Uterus (tissue), 4 donors: ENCODE data around the gene SIDT1. TPM values are rescaled to one million over a fixed set of nuclear protein-coding genes. Genes with fewer than 3 reads are reported as not detected.
A peak's percentile ranks its signal among the peaks of the same experiment; 100 is the strongest.

ENCODE experiments used
- DNase-seq, 2 donors: peaks; one replicate each; pipeline ENCODE4 v3.0.0-alpha.2; 2019 to 2020
- H3K27ac ChIP-seq, 2 donors: fragments of 200-600 bp; sonication (generic); 1 replicate in 1 of 2; 2 replicates in 1 of 2; pipeline ENCODE4 v1.5.1; 2016 to 2018
- H3K27me3 ChIP-seq, 2 donors: fragments of 200-600 bp; sonication (generic); one replicate each; pipeline ENCODE4 v1.5.1; 2018 to 2019; ENCODE audit warnings: control low read depth in 1 of 2
- H3K36me3 ChIP-seq, 2 donors: fragments of 200-600 bp; sonication (generic); one replicate each; pipeline ENCODE4 v1.5.1; 2019; ENCODE audit warnings: control low read depth in 1 of 2
- H3K4me1 ChIP-seq, 2 donors: fragments of 200-600 bp; sonication (generic); one replicate each; pipeline ENCODE4 v1.5.1; 2018 to 2019; ENCODE audit warnings: control low read depth in 1 of 2
- H3K4me3 ChIP-seq, 2 donors: fragments of 200-600 bp; sonication (generic); 1 replicate in 1 of 2; 2 replicates in 1 of 2; pipeline ENCODE4 v1.5.1; 2018 to 2019; ENCODE audit warnings: mild to moderate bottlenecking in 1 of 2
- H3K9me3 ChIP-seq, 2 donors: fragments of 200-600 bp; sonication (generic); one replicate each; pipeline ENCODE4 v1.5.1; 2019; ENCODE audit warnings: control low read depth in 1 of 2
- CTCF ChIP-seq, 4 experiments: fragments of 200-600 bp in 2 of 4; fragments of 450-650 bp in 2 of 4; sonication (generic) in 2 of 4; IDR thresholded peaks; one replicate each; pipeline ENCODE4 v1.5.1; 2016 to 2019; ENCODE audit warnings: antibody characterized with exemption in 4 of 4, mild to moderate bottlenecking in 2 of 4, moderate library complexity in 1 of 4
- POLR2A ChIP-seq, 2 donors: fragments of 450-650 bp; IDR thresholded peaks; one replicate each; pipeline ENCODE4 v1.6.1; 2016; ENCODE audit warnings: antibody characterized with exemption in 2 of 2, mild to moderate bottlenecking in 1 of 2, moderate library complexity in 1 of 2
- intact Hi-C: fragments of 100-400 bp; cut with DNase I; formaldehyde crosslinking; loops from one replicate; pipeline ENCODE4 v1.15.1; 2023; ENCODE audit warnings: low total_unique reads
- total RNA-seq, 4 donors: library from RNA; depleted of rRNA in 3 of 4; stranded (reverse); fragments of >200 nt in 3 of 4; gene quantifications; one replicate each; pipeline versions ENCODE4 v1.1.0 to v1.2.4, GENCODE V29; 2014 to 2023
- donor health status: DM: yes; HTN: yes; CAD: no.

The SIDT1 gene
- total RNA-seq: 1 to 10 TPM in 2 of 4 donors, not detected in 2; 1.8 to 3.7 TPM

GRCh38 chr3:113531826-113532697 lies at the start of gene SIDT1:
Gene SIDT1 (plus strand): TSS chr3:113532555. CDS start chr3:113533022, 467 bp downstream.
- H3K27me3 ChIP-seq: peaks cover 0 to 6% of the 10 kb centered on the region in 2 donors
- H3K9me3 ChIP-seq: no peaks in the 10 kb centered on the region
- peak within 1 kb of the TSS; percentile 16 to 40 for H3K27ac ChIP-seq
- H3K4me3 ChIP-seq: peak within 1 kb of the TSS; percentile 39 to 58
- peak in 1 of 2 donors; percentile 26 for DNase-seq
- TF ChIP-seq POLR2A (IDR thresholded peaks at IDR 0.05) (no peak), CTCF (IDR thresholded peaks at IDR 0.05) (peak in 2 of 4 experiments; percentile 9 to 15)
- intact Hi-C loops: no loop called here
- no peaks in the 10 kb centered on the region for H3K4me1 ChIP-seq
- no peaks in the 10 kb centered on the region for H3K36me3 ChIP-seq

- H3K27me3 ChIP-seq: no peaks in the 10 kb centered on the region
- DNase-seq: no peak
- intact Hi-C loops: no loop called here
- no peak overlapping the region for H3K4me3 ChIP-seq
- no peaks in the 10 kb centered on the region for H3K9me3 ChIP-seq
- H3K27ac ChIP-seq: no peak overlapping the region
- no peaks in the 10 kb centered on the region for H3K36me3 ChIP-seq
- H3K4me1 ChIP-seq: no peaks in the 10 kb centered on the region
- no peak for TF ChIP-seq POLR2A (IDR thresholded peaks at IDR 0.05)
- no peak for TF ChIP-seq CTCF (IDR thresholded peaks at IDR 0.05)
Measured at GRCh38 chr3:113485161-113485609, 47.2 kb upstream of the SIDT1 start.

GRCh38 chr3:113495035-113495434 lies 37.3 kb upstream of the SIDT1 start:
- H3K27ac ChIP-seq: no peak overlapping the region
- H3K4me3 ChIP-seq: no peak overlapping the region
- no peak for DNase-seq
- no peaks in the 10 kb centered on the region for H3K27me3 ChIP-seq
- peak in 3 of 4 experiments; percentile 21 to 33 (median 25) for TF ChIP-seq CTCF (IDR thresholded peaks at IDR 0.05)
- TF ChIP-seq POLR2A (IDR thresholded peaks at IDR 0.05): no peak
- no peaks in the 10 kb centered on the region for H3K4me1 ChIP-seq
- intact Hi-C loops: no loop called here
- no peaks in the 10 kb centered on the region for H3K9me3 ChIP-seq
- H3K36me3 ChIP-seq: no peaks in the 10 kb centered on the region

GRCh38 chr3:113496924-113497323 lies 35.4 kb upstream of the SIDT1 start:
- no peak overlapping the region for H3K27ac ChIP-seq
- H3K36me3 ChIP-seq: no peaks in the 10 kb centered on the region
- intact Hi-C loops: no loop called here
- TF ChIP-seq POLR2A (IDR thresholded peaks at IDR 0.05): no peak
- no peak for TF ChIP-seq CTCF (IDR thresholded peaks at IDR 0.05)
- DNase-seq: no peak
- H3K4me1 ChIP-seq: no peaks in the 10 kb centered on the region
- H3K27me3 ChIP-seq: no peaks in the 10 kb centered on the region
- no peaks in the 10 kb centered on the region for H3K9me3 ChIP-seq
- no peak overlapping the region for H3K4me3 ChIP-seq
